ENCODE measurements around the gene TRIM46. TPM values are rescaled to one million over a fixed set of nuclear protein-coding genes. Genes with fewer than 3 reads are reported as not detected.

Gene TRIM46
- total and polyA plus RNA-seq, 2 of the 13 experiments (the other 11 are each of a cell fraction or from before 2014, with no cell fraction given): 0.04 to 0.09 TPM

DNA sequence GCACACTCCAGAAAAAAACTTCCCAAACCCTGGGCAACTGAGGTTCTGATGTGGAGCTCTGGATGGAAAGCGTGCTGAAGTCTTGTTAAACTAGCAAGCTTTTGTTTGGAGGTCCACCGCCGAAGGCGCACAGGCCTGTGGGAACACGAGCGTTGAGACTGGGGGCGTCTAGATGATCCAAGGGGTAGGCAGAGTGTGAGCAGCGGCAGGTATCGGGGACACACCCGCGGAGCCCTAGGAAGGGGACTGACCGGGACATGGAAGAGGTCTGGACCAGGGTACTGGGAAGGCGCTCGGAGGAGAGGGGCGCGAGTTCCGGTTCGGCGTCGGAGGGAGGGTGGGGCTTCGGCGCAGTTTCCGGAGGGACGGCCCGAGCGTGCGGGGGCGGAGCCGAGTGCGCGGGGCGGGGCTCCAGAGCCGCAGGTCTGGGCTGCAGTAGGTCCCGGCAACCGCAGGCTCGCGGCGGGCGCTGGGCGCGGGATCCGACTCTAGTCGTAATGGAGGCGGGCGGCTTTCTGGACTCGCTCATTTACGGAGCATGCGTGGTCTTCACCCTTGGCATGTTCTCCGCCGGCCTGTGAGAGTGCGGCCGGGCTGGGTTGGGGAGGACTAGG is 38.1 kb upstream of the TRIM46 start, which contains the start of gene SLC50A1 (continued):
- TF ChIP-seq ZBTB46 (CRISPR knock-in tag; IDR thresholded peaks at IDR 0.05; ENCODE audit: borderline replicate concordance) (peak; percentile 89; the same call in 1 of the 2 replicates), TOPORS (CRISPR knock-in tag; IDR thresholded peaks at IDR 0.05) (peak; percentile 89), MEF2D (CRISPR knock-in tag; IDR thresholded peaks at IDR 0.05) (peak; percentile 52), ZNF292 (CRISPR knock-in tag; IDR thresholded peaks at IDR 0.05; ENCODE audit: borderline replicate concordance, low read depth) (no peak), KLF13 (CRISPR knock-in tag; IDR thresholded peaks at IDR 0.05) (no peak; the same call in 1 of the 2 replicates), ZFP36L2 (CRISPR knock-in tag; IDR thresholded peaks at IDR 0.05) (peak; percentile 20; the same call in 1 of the 2 replicates), AKNA (CRISPR knock-in tag; IDR thresholded peaks at IDR 0.05; ENCODE audit: borderline replicate concordance) (0 out of 2 replicates have a peak, but pooled peaks have one; percentile 33), ZNF281 (CRISPR knock-in tag; IDR thresholded peaks at IDR 0.05; ENCODE audit: borderline replicate concordance) (no peak), ZZZ3 (CRISPR knock-in tag; IDR thresholded peaks at IDR 0.05; ENCODE audit: borderline replicate concordance) (no peak)
- TF ChIP-seq, protein P1, sequence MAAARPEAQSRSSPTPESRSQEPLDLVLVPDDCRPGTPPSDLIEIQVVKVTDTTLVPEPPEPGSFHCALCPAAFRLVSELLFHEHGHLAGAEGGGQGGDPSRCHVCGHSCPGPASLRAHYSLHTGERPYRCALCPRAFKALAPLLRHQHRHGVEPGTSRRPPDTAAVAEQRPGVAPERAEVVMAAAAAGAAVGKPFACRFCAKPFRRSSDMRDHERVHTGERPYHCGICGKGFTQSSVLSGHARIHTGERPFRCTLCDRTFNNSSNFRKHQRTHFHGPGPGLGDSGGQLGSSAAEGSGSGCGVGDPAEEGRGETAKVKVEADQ (CRISPR knock-in tag; IDR thresholded peaks at IDR 0.05; ENCODE audit: borderline replicate concordance): peak; percentile 80; the same call in 1 of the 2 replicates
- TF ChIP-seq, protein P2, sequence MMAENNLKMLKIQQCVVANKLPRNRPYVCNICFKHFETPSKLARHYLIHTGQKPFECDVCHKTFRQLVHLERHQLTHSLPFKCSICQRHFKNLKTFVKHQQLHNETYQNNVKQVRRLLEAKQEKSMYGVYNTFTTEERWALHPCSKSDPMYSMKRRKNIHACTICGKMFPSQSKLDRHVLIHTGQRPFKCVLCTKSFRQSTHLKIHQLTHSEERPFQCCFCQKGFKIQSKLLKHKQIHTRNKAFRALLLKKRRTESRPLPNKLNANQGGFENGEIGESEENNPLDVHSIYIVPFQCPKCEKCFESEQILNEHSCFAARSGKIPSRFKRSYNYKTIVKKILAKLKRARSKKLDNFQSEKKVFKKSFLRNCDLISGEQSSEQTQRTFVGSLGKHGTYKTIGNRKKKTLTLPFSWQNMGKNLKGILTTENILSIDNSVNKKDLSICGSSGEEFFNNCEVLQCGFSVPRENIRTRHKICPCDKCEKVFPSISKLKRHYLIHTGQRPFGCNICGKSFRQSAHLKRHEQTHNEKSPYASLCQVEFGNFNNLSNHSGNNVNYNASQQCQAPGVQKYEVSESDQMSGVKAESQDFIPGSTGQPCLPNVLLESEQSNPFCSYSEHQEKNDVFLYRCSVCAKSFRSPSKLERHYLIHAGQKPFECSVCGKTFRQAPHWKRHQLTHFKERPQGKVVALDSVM (CRISPR knock-in tag; IDR thresholded peaks at IDR 0.05): peak; percentile 6; the same call in 1 of the 2 replicates
- TF ChIP-seq, protein P3, sequence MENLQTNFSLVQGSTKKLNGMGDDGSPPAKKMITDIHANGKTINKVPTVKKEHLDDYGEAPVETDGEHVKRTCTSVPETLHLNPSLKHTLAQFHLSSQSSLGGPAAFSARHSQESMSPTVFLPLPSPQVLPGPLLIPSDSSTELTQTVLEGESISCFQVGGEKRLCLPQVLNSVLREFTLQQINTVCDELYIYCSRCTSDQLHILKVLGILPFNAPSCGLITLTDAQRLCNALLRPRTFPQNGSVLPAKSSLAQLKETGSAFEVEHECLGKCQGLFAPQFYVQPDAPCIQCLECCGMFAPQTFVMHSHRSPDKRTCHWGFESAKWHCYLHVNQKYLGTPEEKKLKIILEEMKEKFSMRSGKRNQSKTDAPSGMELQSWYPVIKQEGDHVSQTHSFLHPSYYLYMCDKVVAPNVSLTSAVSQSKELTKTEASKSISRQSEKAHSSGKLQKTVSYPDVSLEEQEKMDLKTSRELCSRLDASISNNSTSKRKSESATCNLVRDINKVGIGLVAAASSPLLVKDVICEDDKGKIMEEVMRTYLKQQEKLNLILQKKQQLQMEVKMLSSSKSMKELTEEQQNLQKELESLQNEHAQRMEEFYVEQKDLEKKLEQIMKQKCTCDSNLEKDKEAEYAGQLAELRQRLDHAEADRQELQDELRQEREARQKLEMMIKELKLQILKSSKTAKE (CRISPR knock-in tag; IDR thresholded peaks at IDR 0.05; ENCODE audit: borderline replicate concordance): peak; percentile 11; the same call in 1 of the 2 replicates
